Measurements from ENCODE around the gene CRIM1.
A peak's percentile ranks its signal among the peaks of the same experiment; 100 is the strongest.

CRIM1 gene

GRCh38 chr2:36406296-36406695 lies 50.7 kb downstream of the CRIM1 start:
- Mint-ChIP-seq H3K27ac (no peak overlapping the region), H3K4me3 (no peak overlapping the region), H3K4me1 (peaks cover 18% of the 10 kb centered on the region), H3K36me3 (ENCODE audit: low read depth) (no peaks in the 10 kb centered on the region), H3K27me3 (ENCODE audit: low read depth, poor library complexity) (no peaks in the 10 kb centered on the region), H3K9me3 (no peaks in the 10 kb centered on the region)
- no peak for DNase-seq
- no peak for TF ChIP-seq CTCF (IDR thresholded peaks at IDR 0.05)

GRCh38 chr2:36407413-36407812 lies 51.8 kb downstream of the CRIM1 start:
- TF ChIP-seq CTCF (IDR thresholded peaks at IDR 0.05) = no peak
- Mint-ChIP-seq H3K27ac (no peak overlapping the region), H3K4me3 (no peak overlapping the region), H3K4me1 (peaks cover 23% of the 10 kb centered on the region), H3K27me3 (ENCODE audit: low read depth, poor library complexity) (no peaks in the 10 kb centered on the region), H3K36me3 (ENCODE audit: low read depth) (peaks cover 5% of the 10 kb centered on the region), H3K9me3 (no peaks in the 10 kb centered on the region)
- no peak for DNase-seq

GRCh38 chr2:36408198-36408703 lies 52.7 kb downstream of the CRIM1 start:
- peaks cover 23% of the 10 kb centered on the region for H3K4me1 Mint-ChIP-seq
- no peak overlapping the region for H3K27ac Mint-ChIP-seq
- no peaks in the 10 kb centered on the region for H3K9me3 Mint-ChIP-seq
- no peaks in the 10 kb centered on the region for H3K27me3 Mint-ChIP-seq (ENCODE audit: low read depth, poor library complexity)
- H3K36me3 Mint-ChIP-seq (ENCODE audit: low read depth) = peaks cover 5% of the 10 kb centered on the region
- no peak overlapping the region for H3K4me3 Mint-ChIP-seq
- TF ChIP-seq CTCF (IDR thresholded peaks at IDR 0.05) = no peak
- no peak for DNase-seq

- peaks cover 23% of the 10 kb centered on the region for H3K4me1 Mint-ChIP-seq
- H3K27me3 Mint-ChIP-seq (ENCODE audit: low read depth, poor library complexity) = no peaks in the 10 kb centered on the region
- DNase-seq = no peak
- H3K27ac Mint-ChIP-seq = peak overlapping the region; percentile 12
- H3K36me3 Mint-ChIP-seq (ENCODE audit: low read depth) = peaks cover 5% of the 10 kb centered on the region
- no peak overlapping the region for H3K4me3 Mint-ChIP-seq
- TF ChIP-seq CTCF (IDR thresholded peaks at IDR 0.05) = no peak
- H3K9me3 Mint-ChIP-seq = no peaks in the 10 kb centered on the region
Observed at GRCh38 chr2:36409335-36409734, 53.8 kb downstream of the CRIM1 start.

GRCh38 chr2:36409935-36410334 lies 54.4 kb downstream of the CRIM1 start:
- no peaks in the 10 kb centered on the region for H3K9me3 Mint-ChIP-seq
- DNase-seq = no peak
- no peak overlapping the region for H3K4me3 Mint-ChIP-seq
- H3K36me3 Mint-ChIP-seq (ENCODE audit: low read depth) = peaks cover 5% of the 10 kb centered on the region
- TF ChIP-seq CTCF (IDR thresholded peaks at IDR 0.05) = no peak
- no peak overlapping the region for H3K27ac Mint-ChIP-seq
- no peaks in the 10 kb centered on the region for H3K27me3 Mint-ChIP-seq (ENCODE audit: low read depth, poor library complexity)
- H3K4me1 Mint-ChIP-seq = peaks cover 23% of the 10 kb centered on the region

- no peak for DNase-seq
- Mint-ChIP-seq H3K4me1 (peaks cover 23% of the 10 kb centered on the region), H3K27ac (no peak overlapping the region), H3K9me3 (no peaks in the 10 kb centered on the region), H3K27me3 (ENCODE audit: low read depth, poor library complexity) (no peaks in the 10 kb centered on the region), H3K36me3 (ENCODE audit: low read depth) (peaks cover 5% of the 10 kb centered on the region), H3K4me3 (no peak overlapping the region)
- TF ChIP-seq CTCF (IDR thresholded peaks at IDR 0.05) = no peak
Observed at GRCh38 chr2:36410681-36411080, 55.1 kb downstream of the CRIM1 start.
